IMR-90 (cell line): ENCODE results near the gene ARHGEF3. TPM values are rescaled to one million over a fixed set of nuclear protein-coding genes. Genes with fewer than 3 reads are reported as not detected.

Source experiments
- ATAC-seq: fragments of 200-7000 bp; cut with Tn5 transposase; 2 replicates; pipeline ENCODE4 v1.9.1; 2020; ENCODE audit warnings: low read depth, mild to moderate bottlenecking, moderate library complexity
- BruUV-seq: library from RNA; stranded (reverse); fragments of 400-500 nt; replicated peaks from 2 replicates; lab custom pipeline; 2021; lab: Mats Ljungman, UMichigan
- CTCF ChIA-PET: fragments of 300-600 bp; formaldehyde crosslinking; extraction: SDS; loops from one replicate; lab custom pipeline; 2021; ENCODE audit warnings: antibody characterized with exemption; lab: Yijun Ruan, JAX
- POLR2A ChIA-PET: fragments of 300-600 bp; sonication (Branson Sonifier 250); formaldehyde crosslinking; loops from one replicate; lab custom pipeline; 2022; ENCODE audit warnings: antibody characterized with exemption; ENCODE audit not compliant: unreplicated experiment; lab: Charles Lee
- DNase-seq: peaks from one replicate; pipeline ENCODE4 v3.0.0; 2013
- H2AFZ ChIP-seq: replicated peaks from 2 replicates; pipeline ENCODE3; 2013; ENCODE audit warnings: low read length, mild to moderate bottlenecking; ENCODE audit not compliant: poor library complexity
- H2AK5ac ChIP-seq: 2 replicates; pipeline ENCODE4 v1.6.1; 2013; ENCODE audit warnings: low read depth, low read length, inconsistent platforms
- H2AK9ac ChIP-seq: replicated peaks from 2 replicates; pipeline ENCODE3; 2013; ENCODE audit warnings: mild to moderate bottlenecking, low read depth, low read length, moderate library complexity; ENCODE audit not compliant: poor library complexity
- H2BK120ac ChIP-seq: 2 replicates; pipeline ENCODE4 v1.6.1; 2013; ENCODE audit warnings: low read depth, low read length, inconsistent platforms
- H2BK15ac ChIP-seq: 3 replicates; pipeline ENCODE4 v1.6.1; 2013; ENCODE audit warnings: low read depth, low read length, inconsistent platforms
- H2BK20ac ChIP-seq: 2 replicates; pipeline ENCODE4 v1.6.1; 2013; ENCODE audit warnings: low read depth, mild to moderate bottlenecking, inconsistent platforms, low read length, moderate library complexity
- H2BK5ac ChIP-seq: 2 replicates; pipeline ENCODE4 v1.6.1; 2013; ENCODE audit warnings: mild to moderate bottlenecking, low read depth, low read length, inconsistent platforms; ENCODE audit not compliant: poor library complexity, severe bottlenecking
- H3K14ac ChIP-seq: replicated peaks from 2 replicates; pipeline ENCODE4 v1.6.1; 2013; ENCODE audit warnings: low read depth, low read length, inconsistent platforms
- H3K18ac ChIP-seq: 2 replicates; pipeline ENCODE4 v1.6.1; 2013; ENCODE audit warnings: low read depth, low read length, control low read depth
- H3K23ac ChIP-seq: 2 replicates; pipeline ENCODE4 v1.6.1; 2013; ENCODE audit warnings: low read depth, low read length, inconsistent platforms
- H3K27ac ChIP-seq: 2 replicates; pipeline ENCODE4 v1.5.1; 2013; ENCODE audit warnings: mild to moderate bottlenecking, control low read depth, low read length; ENCODE audit not compliant: insufficient read depth
- H3K27me3 ChIP-seq: 2 replicates; pipeline ENCODE4 v1.6.1; 2013; ENCODE audit warnings: low read length; ENCODE audit not compliant: control insufficient read depth, insufficient read depth
- H3K36me3 ChIP-seq: 2 replicates; pipeline ENCODE4 v1.6.1; 2013; ENCODE audit warnings: low read length, mixed read lengths; ENCODE audit not compliant: control insufficient read depth, insufficient read depth
- H3K4ac ChIP-seq: 2 replicates; pipeline ENCODE4 v1.6.1; 2013; ENCODE audit warnings: low read depth, low read length, inconsistent platforms
- H3K4me1 ChIP-seq: 2 replicates; pipeline ENCODE4 v1.6.1; 2013; ENCODE audit warnings: low read length, mixed read lengths; ENCODE audit not compliant: control insufficient read depth, insufficient read depth
- H3K4me2 ChIP-seq: 2 replicates; pipeline ENCODE4 v1.6.1; 2013; ENCODE audit warnings: low read depth, mild to moderate bottlenecking, control low read depth, low read length, moderate library complexity
- H3K4me3 ChIP-seq: 2 replicates; pipeline ENCODE4 v1.5.1; 2013; ENCODE audit warnings: low read depth, mild to moderate bottlenecking, control low read depth, low read length, moderate library complexity; ENCODE audit not compliant: insufficient read depth
- H3K56ac ChIP-seq: 2 replicates; pipeline ENCODE4 v1.6.1; 2013; ENCODE audit warnings: low read length, inconsistent platforms; ENCODE audit not compliant: insufficient read depth; ENCODE audit errors: extremely low read depth
- H3K79me1 ChIP-seq, 2 experiments: 2 replicates each; pipeline ENCODE4 v1.6.1; 2013; ENCODE audit warnings: low read length in 2 of 2, inconsistent platforms in 1 of 2, low read depth in 1 of 2
- H3K9ac ChIP-seq: 2 replicates; pipeline ENCODE4 v1.6.1; 2013; ENCODE audit warnings: low read depth, low read length, control low read depth
- H3K9me1 ChIP-seq: 2 replicates; pipeline ENCODE4 v1.6.1; 2013; ENCODE audit warnings: low read length, inconsistent platforms; ENCODE audit not compliant: insufficient read depth
- H3K9me3 ChIP-seq: 2 replicates; pipeline ENCODE4 v1.6.1; 2013; ENCODE audit warnings: low read length; ENCODE audit not compliant: control insufficient read depth, insufficient read depth
- H4K20me1 ChIP-seq: 2 replicates; pipeline ENCODE4 v1.6.1; 2013; ENCODE audit warnings: low read length, inconsistent platforms; ENCODE audit not compliant: insufficient read depth
- H4K5ac ChIP-seq: 2 replicates; pipeline ENCODE4 v1.6.1; 2013; ENCODE audit warnings: mild to moderate bottlenecking, low read depth, low read length, control low read depth
- H4K8ac ChIP-seq, 2 experiments: 2 replicates each; pipeline ENCODE4 v1.6.1; 2013; ENCODE audit warnings: low read depth in 2 of 2, low read length in 2 of 2, control low read depth in 1 of 2, inconsistent platforms in 1 of 2
- H4K91ac ChIP-seq: 2 replicates; pipeline ENCODE4 v1.6.1; 2013; ENCODE audit warnings: low read depth, low read length, inconsistent platforms; ENCODE audit not compliant: insufficient read depth
- BHLHE40 ChIP-seq: fragments of 150-350 bp; IDR thresholded peaks from 2 replicates; pipeline ENCODE4 v1.6.1; 2016; ENCODE audit warnings: mild to moderate bottlenecking, low read depth, low read length
- CEBPB ChIP-seq: IDR thresholded peaks from 2 replicates; pipeline ENCODE4 v1.6.1; 2012; ENCODE audit warnings: low read depth, low read length, improper control_type of control experiment
- CHD1 ChIP-seq: IDR thresholded peaks from 2 replicates; pipeline ENCODE4 v1.6.1; 2012; ENCODE audit warnings: low read depth, low read length, improper control_type of control experiment
- CTCF ChIP-seq: conservative IDR thresholded peaks from 2 replicates; pipeline ENCODE4 v1.5.1; 2012; ENCODE audit warnings: mild to moderate bottlenecking, low read depth, low read length, improper control_type of control experiment
- ELK1 ChIP-seq: fragments of 150-350 bp; IDR thresholded peaks from 2 replicates; pipeline ENCODE4 v1.6.1; 2016; ENCODE audit warnings: low read depth, mild to moderate bottlenecking, low read length, moderate library complexity, borderline replicate concordance
- MAFK ChIP-seq: IDR thresholded peaks from 2 replicates; pipeline ENCODE4 v1.6.1; 2012; ENCODE audit warnings: low read depth, low read length, improper control_type of control experiment
- MAZ ChIP-seq: IDR thresholded peaks from 2 replicates; pipeline ENCODE4 v1.6.1; 2012; ENCODE audit warnings: low read depth, mild to moderate bottlenecking, low read length, improper control_type of control experiment, moderate library complexity, borderline replicate concordance
- MXI1 ChIP-seq: IDR thresholded peaks from 2 replicates; pipeline ENCODE4 v1.6.1; 2012; ENCODE audit warnings: low read depth, mild to moderate bottlenecking, low read length, moderate library complexity, borderline replicate concordance
- NFE2L2 ChIP-seq: fragments of 150-350 bp; IDR thresholded peaks from 2 replicates; pipeline ENCODE4 v1.6.1; 2016; ENCODE audit warnings: low read depth, mild to moderate bottlenecking, low read length
- POLR2A ChIP-seq: IDR thresholded peaks from 2 replicates; pipeline ENCODE4 v1.6.1; 2012; ENCODE audit warnings: mild to moderate bottlenecking, low read depth, low read length
- RAD21 ChIP-seq: IDR thresholded peaks from 2 replicates; pipeline ENCODE4 v1.6.1; 2012; ENCODE audit warnings: low read length, improper control_type of control experiment
- RCOR1 ChIP-seq: IDR thresholded peaks from 2 replicates; pipeline ENCODE4 v1.6.1; 2012; ENCODE audit warnings: mild to moderate bottlenecking, low read length, improper control_type of control experiment; ENCODE audit not compliant: insufficient replicate concordance
- SMC3 ChIP-seq: fragments of 150-350 bp; IDR thresholded peaks from 2 replicates; pipeline ENCODE4 v1.6.1; 2016; ENCODE audit warnings: low read depth, mild to moderate bottlenecking, antibody characterized with exemption, low read length, moderate library complexity
- USF2 ChIP-seq: fragments of 150-350 bp; IDR thresholded peaks from 2 replicates; pipeline ENCODE4 v1.6.1; 2017; ENCODE audit warnings: mild to moderate bottlenecking, antibody characterized with exemption, low read length, low read depth
- WGBS, 2 experiments: methylation state at CpG; one replicate each; pipeline versions ENCODE4 v1.1.5 to v1.1.7; 2013; ENCODE audit warnings: missing lambda C conversion rate in 2 of 2; ENCODE audit not compliant: insufficient read length in 1 of 2; ENCODE audit errors: extremely low coverage in 2 of 2; 5-methylcytosine and 5-hydroxymethylcytosine counted together
- dilution Hi-C: fragments of 300-500 bp; cut with HindIII; formaldehyde crosslinking; loops from one replicate; pipeline ENCODE4 v1.14.3; 2018; ENCODE audit warnings: low sequenced_read_pairs; ENCODE audit not compliant: unreplicated experiment
- in situ Hi-C: fragments of 300-500 bp; cut with MboI; formaldehyde crosslinking; loops from 3 replicates; pipeline ENCODE4 v1.14.3; 2019; ENCODE audit warnings: low sequenced_read_pairs, inconsistent platforms, mixed read lengths
- intact Hi-C: fragments of 100-400 bp; cut with micrococcal nuclease; formaldehyde crosslinking; loops from 2 replicates; pipeline ENCODE4 v1.10.0; 2022
- polyA plus RNA-seq, 3 experiments: library from polyadenylated mRNA; depleted of rRNA; stranded (reverse); fragments of >200 nt; gene quantifications; 2 replicates each; pipeline ENCODE4 v1.2.3, GENCODE V29; 2012; ENCODE audit warnings: low replicate concordance in 1 of 3
- total RNA-seq: library from RNA; depleted of rRNA; stranded (reverse); fragments of >200 nt; gene quantifications from 2 replicates; pipeline ENCODE4 v1.2.3, GENCODE V29; 2012

Gene ARHGEF3
- total and polyA plus RNA-seq, 2 of the 4 experiments (the other 2 are of a cell fraction), result 2.1 to 2.3 TPM

- Histone ChIP-seq H2BK5ac (no peak overlapping the region), H3K36me3 (no peaks in the 10 kb centered on the region), H3K14ac (no peak overlapping the region), H3K9ac (no peak overlapping the region), H4K8ac (no peak overlapping the region), H3K9me1 (peaks cover 3% of the 10 kb centered on the region; the same call in 1 of the 2 replicates), H3K27me3 (no peaks in the 10 kb centered on the region), H3K27ac (no peak overlapping the region), H2BK120ac (no peak overlapping the region; the same call in 1 of the 2 replicates), H3K23ac (no peak overlapping the region), H4K91ac (no peak overlapping the region), H3K4me2 (no peak overlapping the region), H2AK9ac (no peak overlapping the region), H3K56ac (no peak overlapping the region), H3K9me3 (no peaks in the 10 kb centered on the region), H3K79me1 (no peaks in the 10 kb centered on the region), H2BK15ac (no peak overlapping the region), H3K4ac (no peak overlapping the region; the same call in 1 of the 2 replicates), H2AK5ac (no peak overlapping the region), H3K4me1 (peaks cover 6% of the 10 kb centered on the region), H2BK20ac (no peak overlapping the region), H2AFZ (no peak overlapping the region), H4K5ac (no peak overlapping the region), H3K4me3 (no peak overlapping the region), H3K18ac (no peak overlapping the region; the same call in 1 of the 2 replicates), H4K20me1 (no peaks in the 10 kb centered on the region)
- CTCF ChIA-PET, result no interaction called here
- ATAC-seq (no peak), DNase-seq (no peak)
- dilution Hi-C loops (no loop called here), in situ Hi-C loops (no loop called here), intact Hi-C loops (no loop called here)
- TF ChIP-seq SMC3, result no peak
- no peak for TF ChIP-seq CHD1
- TF ChIP-seq USF2, result no peak
- no peak for TF ChIP-seq RAD21
- TF ChIP-seq CEBPB, result no peak
- TF ChIP-seq MXI1, result no peak
- no peak for TF ChIP-seq MAFK
- no peak for TF ChIP-seq CTCF
- TF ChIP-seq RCOR1, result no peak
- no peak for TF ChIP-seq NFE2L2
- TF ChIP-seq BHLHE40, result no peak
- no peak for TF ChIP-seq ELK1
- TF ChIP-seq MAZ, result no peak
- TF ChIP-seq POLR2A, result no peak
- WGBS, 2 experiments, result no CpG with 5 or more reads among the region's 3 CpGs
- BruUV-seq, result no TSS peak
- POLR2A ChIA-PET, result no interaction called here
Observed at GRCh38 chr3:56759532-56759931, 42.2 kb downstream of the ARHGEF3 start.
